ENCODE measurements around the gene ADAMTSL1.
A peak's percentile ranks its signal among the peaks of the same experiment; 100 is the strongest.

ADAMTSL1 gene

DNA sequence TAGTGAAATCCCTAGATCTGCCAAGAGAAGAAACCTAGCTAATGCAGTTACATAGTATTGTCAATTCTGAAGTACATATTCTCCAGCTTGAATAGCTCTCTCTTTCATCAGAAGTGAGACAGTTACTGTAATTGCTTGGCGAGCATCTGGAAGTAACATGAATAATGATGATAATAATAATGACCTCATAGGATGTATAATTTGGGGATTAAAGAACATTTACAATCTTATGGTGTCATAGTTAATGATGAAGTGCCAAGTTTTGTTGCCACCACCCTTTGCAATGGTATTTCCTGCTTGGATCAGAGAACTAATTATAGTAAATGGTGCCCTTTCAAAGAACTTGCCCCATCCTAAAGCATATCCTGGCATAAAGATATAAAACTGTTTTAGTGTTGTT, 201.4 kb downstream of the ADAMTSL1 start:
- peak; percentile 75 for DNase-seq

GRCh38 chr9:18675973-18676372, 202.0 kb downstream of the ADAMTSL1 start:
- DNase-seq = peak; percentile 94

DNA sequence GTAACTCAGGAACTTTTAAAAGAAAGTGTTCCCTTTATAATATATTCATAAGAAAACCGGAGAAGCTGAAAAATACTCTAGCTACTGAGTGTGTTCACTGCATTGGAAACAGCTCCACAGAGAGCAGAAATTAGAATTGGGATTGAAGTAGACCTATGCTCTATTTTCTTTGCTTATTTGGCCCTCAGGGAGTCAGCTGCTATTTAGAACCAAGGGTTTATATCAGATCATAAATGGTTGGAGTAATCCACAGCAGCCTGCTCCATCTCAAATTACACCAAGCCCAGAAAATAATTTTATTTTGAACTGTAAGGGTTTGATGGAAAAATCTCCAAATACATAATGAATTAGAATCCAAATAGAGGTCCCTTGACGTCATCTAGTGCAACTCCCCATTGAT, 202.6 kb downstream of the ADAMTSL1 start:
- DNase-seq = no peak

- DNase-seq = no peak
Measured at GRCh38 chr9:18678821-18679590, 205.1 kb downstream of the ADAMTSL1 start.

- no peak for DNase-seq
Measured at GRCh38 chr9:18682907-18683306, 209.0 kb downstream of the ADAMTSL1 start.

- no peak for DNase-seq
Measured at GRCh38 chr9:18683312-18683711, 209.4 kb downstream of the ADAMTSL1 start.

DNA sequence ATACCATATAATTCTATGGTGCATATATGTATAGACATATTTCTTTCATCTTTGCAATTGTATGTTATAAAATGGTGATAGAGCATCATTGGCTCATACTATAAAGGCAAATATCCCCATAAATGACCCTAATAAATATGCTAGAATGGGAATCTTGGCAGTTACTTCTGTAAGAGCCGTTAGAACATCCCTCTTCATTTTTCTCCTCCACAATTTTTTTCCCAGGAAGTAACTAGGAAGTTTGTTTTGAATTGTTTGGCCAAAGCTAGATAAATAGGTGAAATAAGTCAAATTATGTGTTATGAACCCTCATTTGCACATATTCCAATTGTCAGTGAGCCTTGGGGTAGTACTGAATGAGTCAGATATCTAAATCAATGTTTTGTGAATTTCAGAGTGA, 209.9 kb downstream of the ADAMTSL1 start:
- DNase-seq = no peak

- DNase-seq = no peak
Measured at GRCh38 chr9:18684593-18685317, 210.8 kb downstream of the ADAMTSL1 start.

DNA sequence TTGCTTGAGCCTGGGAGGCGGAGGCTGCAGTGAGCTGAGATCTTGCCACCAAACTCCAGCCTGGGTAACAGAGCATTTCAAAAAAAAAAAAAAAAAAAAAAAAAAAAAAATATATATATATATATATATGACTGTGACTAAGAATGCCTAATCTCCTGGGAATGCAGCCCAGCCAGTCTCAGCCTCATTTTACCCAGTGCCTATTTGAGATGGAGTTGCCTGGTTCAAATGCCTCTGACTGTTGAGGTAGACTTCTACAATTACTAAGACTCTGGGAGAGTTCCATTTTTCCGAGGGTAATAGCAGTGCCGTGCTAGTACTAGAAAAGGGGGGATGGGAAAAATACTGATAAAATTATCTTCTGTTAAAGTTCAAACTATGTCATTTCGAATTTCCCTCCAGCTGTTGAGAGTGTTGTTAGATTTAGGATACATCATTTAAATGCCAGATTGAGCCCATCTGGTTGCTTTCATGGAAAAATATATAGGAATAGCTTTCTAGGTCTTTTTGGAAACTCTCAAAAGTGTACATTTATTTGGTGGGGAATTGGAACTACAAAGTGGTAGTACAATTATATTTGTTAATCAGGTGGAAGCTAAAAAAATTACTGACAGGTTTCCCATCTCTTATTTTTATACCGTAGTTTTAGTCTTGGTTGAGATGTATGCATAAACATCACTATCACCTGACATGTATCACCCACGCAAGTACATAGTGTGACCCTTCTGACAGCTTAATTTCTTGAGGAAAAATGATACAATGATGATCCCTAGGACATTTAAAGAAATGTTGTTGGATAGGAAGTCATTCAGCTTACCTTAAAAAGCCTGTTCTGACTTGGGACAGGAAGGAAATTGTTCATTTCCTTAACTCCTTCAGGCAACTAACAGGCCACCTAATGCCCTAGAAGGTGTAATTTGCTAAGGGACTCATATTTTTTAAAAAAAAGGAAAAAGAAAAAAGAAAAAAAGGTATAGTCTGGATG, 214.9 kb downstream of the ADAMTSL1 start:
- no peak for DNase-seq

- DNase-seq = no peak
Measured at GRCh38 chr9:18689921-18690320, 216.0 kb downstream of the ADAMTSL1 start.

DNA sequence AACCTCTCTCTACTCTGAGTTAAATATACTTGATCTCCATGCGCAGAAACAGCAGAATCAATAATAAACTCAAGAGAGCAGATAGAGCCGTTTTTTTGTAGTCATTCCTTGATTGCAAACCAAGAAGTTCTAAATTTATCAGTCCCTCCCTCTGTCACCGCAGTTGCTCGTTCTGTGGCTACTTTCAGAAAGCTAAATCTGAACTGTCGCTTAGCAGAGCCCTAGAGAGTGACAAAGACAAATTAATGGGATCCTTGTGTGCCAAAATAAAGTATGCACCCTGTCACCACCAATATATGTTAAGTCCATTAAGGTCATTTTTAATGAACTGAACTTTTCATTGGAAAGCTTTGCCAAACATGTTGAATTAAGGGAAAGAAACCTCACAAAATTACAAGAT, 218.3 kb downstream of the ADAMTSL1 start:
- no peak for DNase-seq

GRCh38 chr9:18692962-18693361, 219.0 kb downstream of the ADAMTSL1 start:
- no peak for DNase-seq

- DNase-seq = no peak
Measured at GRCh38 chr9:18694959-18695668, 221.2 kb downstream of the ADAMTSL1 start.

- no peak for DNase-seq
Measured at GRCh38 chr9:18698992-18699391, 225.0 kb downstream of the ADAMTSL1 start.

DNA sequence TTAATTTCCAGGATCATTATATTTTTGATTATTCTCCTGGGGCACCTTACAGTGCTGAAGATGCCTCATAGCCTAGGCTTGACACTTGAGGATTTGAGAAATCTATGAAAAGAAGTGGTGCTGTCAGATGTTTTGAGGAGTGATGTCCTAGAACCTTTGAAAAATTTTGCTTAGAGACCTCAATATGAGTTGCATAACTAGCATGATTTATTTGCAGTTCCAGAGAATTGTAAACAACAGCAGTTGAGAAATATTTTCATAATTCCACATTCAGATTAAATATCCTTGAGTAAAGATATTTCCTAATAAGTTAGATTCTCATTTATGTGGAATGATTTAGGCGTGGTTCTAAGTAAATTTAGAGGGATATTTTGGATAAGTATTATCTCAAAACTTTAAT, 225.8 kb downstream of the ADAMTSL1 start:
- no peak for DNase-seq

- DNase-seq = no peak
Measured at GRCh38 chr9:18700714-18701113, 226.8 kb downstream of the ADAMTSL1 start.

DNA sequence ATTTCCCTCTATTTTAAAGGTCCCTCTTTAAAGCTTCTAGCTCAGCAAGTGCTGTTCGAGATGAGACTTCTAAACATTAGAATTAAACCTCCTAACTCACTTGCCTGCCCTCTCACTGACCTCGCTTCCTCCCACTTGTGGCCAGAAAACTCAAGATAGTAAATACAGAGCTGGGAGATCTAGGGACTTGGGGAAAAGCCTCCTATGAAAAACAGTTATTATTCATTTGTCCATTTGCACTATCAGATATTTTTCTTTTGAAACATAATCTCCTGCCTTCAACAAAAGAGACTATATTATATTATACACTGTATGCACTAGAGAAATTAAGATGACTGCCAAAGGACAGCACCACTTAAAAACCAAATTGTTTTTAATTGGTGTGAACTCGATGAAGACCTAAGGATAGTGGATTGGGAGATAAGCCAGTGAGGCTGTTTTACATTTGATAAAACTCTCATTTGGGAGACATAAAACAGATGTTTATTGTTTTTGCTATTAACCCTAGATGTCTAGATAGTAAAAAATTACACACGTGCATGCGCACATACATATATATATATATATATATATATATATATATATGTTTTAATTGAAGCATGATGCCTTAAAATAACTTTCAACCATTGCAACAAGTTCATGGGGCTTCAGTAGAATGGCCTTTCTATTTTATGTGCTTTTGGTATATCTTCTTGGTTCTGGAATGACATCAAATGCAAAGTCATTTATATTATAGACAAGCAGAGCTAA, 229.4 kb downstream of the ADAMTSL1 start:
- no peak for DNase-seq

- DNase-seq = no peak
Measured at GRCh38 chr9:18703901-18704379, 230.0 kb downstream of the ADAMTSL1 start.

GRCh38 chr9:18705796-18706392, 231.9 kb downstream of the ADAMTSL1 start:
- DNase-seq = no peak

GRCh38 chr9:18706648-18707047, 232.7 kb downstream of the ADAMTSL1 start:
- no peak for DNase-seq

GRCh38 chr9:18707061-18707461, 233.1 kb downstream of the ADAMTSL1 start:
- DNase-seq = no peak

All from NCI-H748 treated with DMSO at 0.1 percent for 48 hours (cell line).